Prostate gland (tissue), 1 donor: ENCODE results near the gene BCR.

Experiments
- POLR2A ChIP-seq: fragments of 450-650 bp; IDR thresholded peaks from one replicate; pipeline ENCODE4 v1.6.1; 2016; ENCODE audit warnings: antibody characterized with exemption, mild to moderate bottlenecking
- POLR2AphosphoS5 ChIP-seq: sonication (generic); formaldehyde crosslinking; IDR thresholded peaks from one replicate; pipeline ENCODE4 v1.6.1; 2017; ENCODE audit warnings: antibody characterized with exemption

DNA sequence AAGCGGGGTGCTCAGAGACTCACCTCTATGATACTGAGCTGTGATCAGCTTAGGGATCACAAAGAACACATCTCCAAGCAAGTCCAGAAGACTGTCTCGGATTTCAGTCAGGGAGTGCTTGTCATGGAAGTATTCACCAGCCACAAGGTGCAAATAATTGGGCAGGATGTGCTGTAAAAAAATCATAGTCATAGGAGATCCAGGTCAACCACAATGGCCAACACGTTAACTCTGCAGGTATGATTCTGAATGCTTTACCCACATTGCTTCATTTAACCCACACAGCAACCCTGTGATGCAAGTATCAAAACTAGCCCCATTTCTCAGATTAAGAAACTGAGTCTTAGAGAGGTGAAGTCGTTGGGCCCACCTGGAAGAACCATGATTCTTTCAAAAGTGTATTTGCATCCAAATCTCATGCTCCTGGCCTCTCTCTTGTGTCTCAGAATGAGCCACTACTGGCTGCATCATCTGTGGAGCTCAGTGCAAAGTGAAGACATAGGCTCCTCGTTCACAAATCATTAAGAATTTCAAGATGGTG lies 179.3 kb downstream of the BCR start:
- TF ChIP-seq POLR2A = no peak
- TF ChIP-seq POLR2AphosphoS5 = no peak
